C4-2B (cell line): ENCODE measurements around the gene ALDH4A1.

Source experiments
- CTCF ChIP-seq: fragments of 450-650 bp; conservative IDR thresholded peaks from 2 replicates; pipeline ENCODE4 v1.5.1; 2017; ENCODE audit warnings: mild to moderate bottlenecking
- ZFX ChIP-seq: fragments of 450-650 bp; IDR thresholded peaks from 2 replicates; pipeline ENCODE4 v1.6.1; 2017

GRCh38 chr1:18946550-18947381, 44.4 kb upstream of the ALDH4A1 start:
- no peak for TF ChIP-seq CTCF
- TF ChIP-seq ZFX = no peak
